Stimulated activated CD4-positive, alpha-beta T cell treated with anti-CD3 and anti-CD28 coated beads, TNF-alpha, amount 100 ng/mL, for 4 hours (primary cell): ENCODE data around the gene PRPF19.
"Not testable (repeated sequence)": the region's sequence is repeated elsewhere in the genome, so short reads cannot be mapped to it uniquely, and the experiment has no call there.

Experiments used
- DNase-seq, 3 experiments: peaks; one replicate each; pipeline ENCODE4 v3.0.0-alpha.2; 2020; ENCODE audit warnings: low read depth in 3 of 3

PRPF19 gene

GRCh38 chr11:60923326-60923725, 16.9 kb upstream of the PRPF19 start:
- no peak for DNase-seq

- DNase-seq, result no peak
These were observed 16.5 kb upstream of the PRPF19 start for GRCh38 chr11:60922906-60923305.

- DNase-seq, result no peak
These were observed 15.5 kb upstream of the PRPF19 start for GRCh38 chr11:60921777-60922335.

- no peak for DNase-seq
These were observed 14.9 kb upstream of the PRPF19 start for GRCh38 chr11:60921259-60921658.

- DNase-seq, result no peak
These were observed 13.6 kb upstream of the PRPF19 start for GRCh38 chr11:60919956-60920355.

- no peak for DNase-seq
These were observed 12.9 kb upstream of the PRPF19 start for GRCh38 chr11:60919320-60919719.

GRCh38 chr11:60918939-60919265, 12.5 kb upstream of the PRPF19 start:
- no peak for DNase-seq

- no peak for DNase-seq
These were observed 12.0 kb upstream of the PRPF19 start for GRCh38 chr11:60918251-60918938.

- DNase-seq, result no peak
These were observed 10.9 kb upstream of the PRPF19 start for GRCh38 chr11:60917267-60917666.

GRCh38 chr11:60916669-60917206, 10.4 kb upstream of the PRPF19 start:
- DNase-seq, result no peak

GRCh38 chr11:60915248-60915914, 9.0 kb upstream of the PRPF19 start:
- DNase-seq, result peak in 2 of 3 experiments; percentile 55

- peak in 1 of 3 experiments; percentile 27 for DNase-seq
These were observed 8.4 kb upstream of the PRPF19 start for GRCh38 chr11:60914633-60915247.

- peak; percentile 71 to 77 (median 77) for DNase-seq
These were observed 7.6 kb upstream of the PRPF19 start, which contains the start of gene TMEM109 for GRCh38 chr11:60913793-60914632. TSS of gene TMEM109 (plus strand) at chr11:60914158. CDS start at chr11:60919694, 5,536 bp downstream.

- no peak for DNase-seq
These were observed 6.6 kb upstream of the PRPF19 start for GRCh38 chr11:60912851-60913528.

- no peak for DNase-seq
These were observed 6.0 kb upstream of the PRPF19 start for GRCh38 chr11:60912223-60912850.

GRCh38 chr11:60910711-60911380, 4.5 kb upstream of the PRPF19 start:
- no peak for DNase-seq

GRCh38 chr11:60910281-60910687, 3.9 kb upstream of the PRPF19 start:
- DNase-seq, result no peak

- not testable (repeated sequence) for DNase-seq
These were observed 3.4 kb upstream of the PRPF19 start for GRCh38 chr11:60909680-60910280.

- DNase-seq, result no peak
These were observed 2.4 kb upstream of the PRPF19 start for GRCh38 chr11:60908803-60909202.
